ENCODE data around the gene CRIP3. TPM values are rescaled to one million over a fixed set of nuclear protein-coding genes. Genes with fewer than 3 reads are reported as not detected.

Gene CRIP3
- polyA plus RNA-seq, 3 donors, result 1.2 to 12.8 (median 1.6) TPM

DNA sequence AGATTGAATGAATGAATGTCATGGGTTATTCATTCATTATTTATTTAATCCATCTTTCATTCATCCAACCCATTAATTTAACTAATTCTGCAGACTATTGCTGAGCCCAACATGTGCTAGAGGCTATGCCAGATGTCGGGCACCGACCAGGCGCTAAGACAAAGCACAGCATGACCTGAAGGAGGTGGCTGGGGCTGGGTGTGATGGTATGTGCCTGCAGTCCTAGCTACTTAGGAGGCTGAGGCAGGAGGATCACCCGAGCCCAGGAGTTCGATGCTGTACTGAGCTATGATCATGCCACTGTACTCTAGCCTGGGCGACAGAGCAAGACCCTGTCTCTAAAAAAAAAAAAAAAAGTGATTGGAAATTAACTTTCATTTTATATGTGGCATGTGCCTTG, 16.3 kb downstream of the CRIP3 start:
- H3K4me3 Mint-ChIP-seq, result no peak overlapping the region
- peaks cover 0 to 2% (median 0%) of the 10 kb centered on the region in 7 donors for H3K9me3 Mint-ChIP-seq
- H2AFZ ChIP-seq (ENCODE audit: insufficient read depth, low read depth, low read length, poor library complexity, severe bottlenecking), result no peak overlapping the region

GRCh38 chr6:43291708-43292107, 16.9 kb downstream of the CRIP3 start:
- H3K4me1 ChIP-seq (ENCODE audit: control insufficient read depth in 1 of 2, insufficient read depth in 2 of 2, low read length in 2 of 2), result no peaks in the 10 kb centered on the region
- H3K79me2 ChIP-seq (ENCODE audit: insufficient read depth, low read length), result no peaks in the 10 kb centered on the region
- Mint-ChIP-seq H3K4me1 (no peaks in the 10 kb centered on the region), H3K9me3 (peaks cover 0 to 2% (median 0%) of the 10 kb centered on the region in 7 donors), H3K4me3 (no peak overlapping the region), H3K27ac (no peak overlapping the region), H3K27me3 (ENCODE audit: low read depth in 3 of 3) (peaks cover 3 to 16% (median 4%) of the 10 kb centered on the region in 3 donors), H3K36me3 (no peaks in the 10 kb centered on the region)
- peaks cover 0 to 3% of the 10 kb centered on the region in 2 donors for H3K27me3 ChIP-seq (ENCODE audit: control insufficient read depth in 2 of 2, insufficient read depth in 2 of 2, low read length in 2 of 2)
- no CpG with 5 or more reads among the region's 2 CpGs for WGBS (ENCODE audit: insufficient coverage)
- H3K9ac ChIP-seq (ENCODE audit: insufficient read depth, low read length, poor library complexity, severe bottlenecking), result no peak overlapping the region
- H3K9me3 ChIP-seq (replicated peaks in 1 of 2; ENCODE audit: control insufficient read depth in 1 of 2, insufficient read depth in 1 of 2, low read length in 2 of 2), result no peaks in the 10 kb centered on the region
- no peak overlapping the region for H2AFZ ChIP-seq (ENCODE audit: insufficient read depth, low read depth, low read length, poor library complexity, severe bottlenecking)
- intact Hi-C loops (cut with micrococcal nuclease), result no loop called here
- H3K27ac ChIP-seq (ENCODE audit: low read depth in 1 of 2, low read length in 2 of 2), result no peak overlapping the region
- H4K20me1 ChIP-seq (ENCODE audit: insufficient read depth, low read length), result no peaks in the 10 kb centered on the region
- no peak for TF ChIP-seq CTCF (IDR thresholded peaks at IDR 0.05)
- no peaks in the 10 kb centered on the region for H3K36me3 ChIP-seq (replicated peaks in 1 of 2; ENCODE audit: control insufficient read depth in 1 of 2, insufficient read depth in 2 of 2, low read length in 2 of 2)
- H3K4me3 ChIP-seq (replicated peaks in 1 of 3; ENCODE audit: low read depth in 2 of 3, low read length in 3 of 3), result no peak overlapping the region
- no peak overlapping the region for H3K4me2 ChIP-seq (replicated peaks; ENCODE audit: extremely low read depth, low read length, poor library complexity, severe bottlenecking)
- no peak for DNase-seq

More for the DNA sequence above, 16.3 kb downstream of the CRIP3 start:
- TF ChIP-seq CTCF (IDR thresholded peaks at IDR 0.05), result no peak
- no peak overlapping the region for H3K4me3 ChIP-seq (replicated peaks in 1 of 3; ENCODE audit: low read depth in 2 of 3, low read length in 3 of 3)
- H4K20me1 ChIP-seq (ENCODE audit: insufficient read depth, low read length), result no peaks in the 10 kb centered on the region
- H3K36me3 ChIP-seq (replicated peaks in 1 of 2; ENCODE audit: control insufficient read depth in 1 of 2, insufficient read depth in 2 of 2, low read length in 2 of 2), result no peaks in the 10 kb centered on the region
- Mint-ChIP-seq H3K4me1 (no peaks in the 10 kb centered on the region), H3K27ac (no peak overlapping the region), H3K27me3 (ENCODE audit: low read depth in 3 of 3) (peaks cover 3 to 12% (median 4%) of the 10 kb centered on the region in 3 donors), H3K36me3 (no peaks in the 10 kb centered on the region)
- no peak overlapping the region for H3K4me2 ChIP-seq (replicated peaks; ENCODE audit: extremely low read depth, low read length, poor library complexity, severe bottlenecking)
- H3K79me2 ChIP-seq (ENCODE audit: insufficient read depth, low read length), result no peaks in the 10 kb centered on the region
- no peak for DNase-seq
- H3K9me3 ChIP-seq (replicated peaks in 1 of 2; ENCODE audit: control insufficient read depth in 1 of 2, insufficient read depth in 1 of 2, low read length in 2 of 2), result no peaks in the 10 kb centered on the region
- no peaks in the 10 kb centered on the region for H3K4me1 ChIP-seq (ENCODE audit: control insufficient read depth in 1 of 2, insufficient read depth in 2 of 2, low read length in 2 of 2)
- 89% methylated on average over 4 of the region's 6 CpGs for WGBS (ENCODE audit: insufficient coverage)
- no peaks in the 10 kb centered on the region for H3K27me3 ChIP-seq (ENCODE audit: control insufficient read depth in 2 of 2, insufficient read depth in 2 of 2, low read length in 2 of 2)
- H3K9ac ChIP-seq (ENCODE audit: insufficient read depth, low read length, poor library complexity, severe bottlenecking), result no peak overlapping the region
- intact Hi-C loops (cut with micrococcal nuclease), result no loop called here
- H3K27ac ChIP-seq (ENCODE audit: low read depth in 1 of 2, low read length in 2 of 2), result no peak overlapping the region

All from CD14-positive monocyte (primary cell).